K562 (cell line): ENCODE measurements around the gene HARS1. TPM values are rescaled to one million over a fixed set of nuclear protein-coding genes. Genes with fewer than 3 reads are reported as not detected.
A peak's percentile ranks its signal among the peaks of the same experiment; 100 is the strongest.

Source experiments
- ATAC-seq: fragments of 200-7000 bp; cut with Tn5 transposase; 3 replicates; pipeline ENCODE4 v1.9.1; 2020; ENCODE audit warnings: moderate library complexity
- BruUV-seq: library from RNA; stranded (reverse); fragments of 400-500 nt; replicated peaks from 2 replicates; lab custom pipeline; 2021; lab: Mats Ljungman, UMichigan
- CTCF ChIA-PET: fragments of 300-600 bp; formaldehyde crosslinking; extraction: SDS; loops from one replicate; lab custom pipeline; 2021; ENCODE audit warnings: low intra/inter-chr PET ratio; lab: Yijun Ruan, JAX
- POLR2A ChIA-PET: fragments of 300-600, 350-650 bp; sonication (Branson Sonifier 250); formaldehyde crosslinking; extraction: SDS; loops from one replicate; lab custom pipeline; 2021; ENCODE audit warnings: antibody characterized with exemption, inconsistent platforms; lab: Yijun Ruan, JAX
- DNase-seq, 4 experiments: peaks; one replicate each; pipeline versions ENCODE4 v3.0.0 to v3.0.0-alpha.2; 2011 to 2018; ENCODE audit warnings: low spot score in 3 of 4, mixed read lengths in 3 of 4; ENCODE audit errors: extremely low read depth in 1 of 4
- FAIRE-seq: peaks from 2 replicates; lab custom pipeline; 2011; peaks lifted over from hg19 to GRCh38; lab: Jason Lieb, UNC
- H2AFZ ChIP-seq: 2 replicates; pipeline ENCODE4 v1.6.0; 2011; ENCODE audit warnings: low read depth, low read length, control low read depth, inconsistent platforms
- H3K27ac ChIP-seq: fragments of 200-600 bp; 3 replicates; pipeline ENCODE4 v1.8.0; 2011; ENCODE audit warnings: low read depth, mild to moderate bottlenecking, control low read depth, inconsistent platforms, low read length, moderate library complexity, mixed read lengths; ENCODE audit errors: extremely low read depth
- H3K27me3 ChIP-seq, 2 experiments: fragments of 300-600 bp in 1 of 2; 2 replicates in 1 of 2; 3 replicates in 1 of 2; pipeline versions ENCODE4 v1.6.0 to v1.8.0; 2011; ENCODE audit warnings: inconsistent platforms in 2 of 2, low read length in 2 of 2, mild to moderate bottlenecking in 1 of 2, mixed read lengths in 1 of 2, moderate library complexity in 1 of 2; ENCODE audit not compliant: control insufficient read depth in 2 of 2, insufficient read depth in 2 of 2
- H3K36me3 ChIP-seq: fragments of 300-600 bp; 3 replicates; pipeline ENCODE4 v1.8.0; 2011; ENCODE audit warnings: mild to moderate bottlenecking, low read length, inconsistent platforms; ENCODE audit not compliant: control insufficient read depth, insufficient read depth
- H3K4me1 ChIP-seq, 2 experiments: fragments of 200-600 bp in 1 of 2; replicated peaks in 1 of 2; 2 replicates in 1 of 2; 3 replicates in 1 of 2; pipeline versions ENCODE4 v1.5.1 to v1.8.0; 2011; ENCODE audit warnings: inconsistent platforms in 2 of 2, low read length in 2 of 2, mild to moderate bottlenecking in 1 of 2, mixed read lengths in 1 of 2, moderate library complexity in 1 of 2; ENCODE audit not compliant: control insufficient read depth in 2 of 2, insufficient read depth in 2 of 2
- H3K4me2 ChIP-seq: 2 replicates; pipeline ENCODE4 v1.6.1; 2011; ENCODE audit warnings: low read length, control low read depth, inconsistent platforms, mixed read lengths; ENCODE audit not compliant: insufficient read depth
- H3K4me3 ChIP-seq: fragments of 200-600 bp; sonication (generic), shearing (Covaris generic); 2 replicates; pipeline ENCODE4 v1.5.1; 2016; ENCODE audit warnings: control low read depth, inconsistent platforms
- H3K79me2 ChIP-seq: fragments of 200-600 bp; 3 replicates; pipeline ENCODE4 v1.8.0; 2011; ENCODE audit warnings: low read length, inconsistent platforms; ENCODE audit not compliant: control insufficient read depth, insufficient read depth
- H3K9ac ChIP-seq, 2 experiments: 2 replicates each; pipeline versions ENCODE4 v1.6.0 to v1.6.1; 2011; ENCODE audit warnings: low read depth in 2 of 2, low read length in 2 of 2, control low read depth in 1 of 2, inconsistent platforms in 1 of 2, mild to moderate bottlenecking in 1 of 2, mixed read lengths in 1 of 2; ENCODE audit not compliant: insufficient read depth in 1 of 2
- H3K9me1 ChIP-seq: one replicate; pipeline ENCODE4 v1.6.0; 2011; ENCODE audit warnings: inconsistent platforms, mild to moderate bottlenecking, low read length, moderate library complexity; ENCODE audit not compliant: control insufficient read depth, insufficient read depth
- H3K9me3 ChIP-seq: replicated peaks from 2 replicates; pipeline ENCODE4 v1.5.1; 2011; ENCODE audit warnings: low read depth, low read length, inconsistent platforms; ENCODE audit not compliant: control insufficient read depth, insufficient read depth
- H4K20me1 ChIP-seq: replicated peaks from 2 replicates; pipeline ENCODE4 v1.6.1; 2011; ENCODE audit warnings: low read length, inconsistent platforms, mixed read lengths; ENCODE audit not compliant: control insufficient read depth, insufficient read depth
- EWSR1 ChIP-seq: fragments of 450-650 bp; IDR thresholded peaks from 2 replicates; pipeline ENCODE4 v1.6.1; 2018; ENCODE audit warnings: borderline replicate concordance, mild to moderate bottlenecking, low read depth, moderate library complexity; ENCODE audit not compliant: partially characterized antibody
- IRF9 ChIP-seq: fragments of 450-650 bp; IDR thresholded peaks from 2 replicates; pipeline ENCODE4 v1.6.1; 2016; ENCODE audit warnings: missing biosample characterization, missing genetic modification characterization
- NFIX ChIP-seq: fragments of 250-450 bp; sonication (Bioruptor Pico); IDR thresholded peaks from 2 replicates; pipeline ENCODE4 v1.4.0; 2020; ENCODE audit warnings: low read depth, mild to moderate bottlenecking, moderate library complexity
- POLR2A ChIP-seq: fragments of 450-650 bp; conservative IDR thresholded peaks from 2 replicates; pipeline ENCODE4 v1.6.1; 2016
- POLR2AphosphoS2 ChIP-seq: IDR thresholded peaks from 2 replicates; pipeline ENCODE4 v1.6.1; 2012; ENCODE audit warnings: low read length, improper control_type of control experiment
- POLR2AphosphoS5 ChIP-seq: IDR thresholded peaks from 2 replicates; pipeline ENCODE4 v1.6.1; 2011; ENCODE audit warnings: mild to moderate bottlenecking, low read depth, low read length, moderate library complexity; ENCODE audit not compliant: control insufficient read depth, insufficient read depth
- POLR2G ChIP-seq: fragments of 200-400 bp; formaldehyde crosslinking; IDR thresholded peaks from 2 replicates; pipeline ENCODE4 v1.6.1; 2017; ENCODE audit warnings: low read depth, mild to moderate bottlenecking, antibody characterized with exemption, low read length, moderate library complexity
- RBFOX2 ChIP-seq: fragments of 200-400 bp; formaldehyde crosslinking; IDR thresholded peaks from 2 replicates; pipeline ENCODE4 v1.6.1; 2017; ENCODE audit warnings: low read depth, mild to moderate bottlenecking, low read length, moderate library complexity
- RBM22 ChIP-seq: fragments of 200-400 bp; formaldehyde crosslinking; IDR thresholded peaks from 2 replicates; pipeline ENCODE4 v1.6.1; 2018; ENCODE audit warnings: low read length, low read depth; ENCODE audit not compliant: poor library complexity, severe bottlenecking
- RNF2 ChIP-seq: sonication (generic); IDR thresholded peaks from 2 replicates; pipeline ENCODE4 v1.6.1; 2016
- SUPT5H ChIP-seq: fragments of 450-650 bp; IDR thresholded peaks from 2 replicates; pipeline ENCODE4 v1.6.1; 2016
- TFAP4 ChIP-seq: sonication (generic); formaldehyde crosslinking; IDR thresholded peaks from 2 replicates; pipeline ENCODE4 v1.8.0; 2022; ENCODE audit warnings: missing genetic modification reagents, mild to moderate bottlenecking, moderate library complexity, borderline replicate concordance
- ZC3H4 ChIP-seq: sonication (generic); formaldehyde crosslinking; IDR thresholded peaks from 2 replicates; pipeline ENCODE4 v1.9.0; 2021; ENCODE audit warnings: missing genetic modification reagents, borderline replicate concordance
- WGBS: fragments of 100-300 bp; shearing (Covaris generic); methylation state at CpG from one replicate; pipeline ENCODE4 v1.1.6; 2016; ENCODE audit warnings: low coverage, mixed read lengths; ENCODE audit not compliant: insufficient coverage; ENCODE audit errors: missing lambda C conversion rate; 5-methylcytosine and 5-hydroxymethylcytosine counted together
- in situ Hi-C: fragments of 300-500 bp; cut with MboI; formaldehyde crosslinking; loops from 4 replicates; pipeline ENCODE4 v1.15.0; 2018; ENCODE audit warnings: inconsistent platforms, mixed read lengths
- intact Hi-C: fragments of 100-400 bp; cut with micrococcal nuclease; formaldehyde crosslinking; loops from 2 replicates; pipeline ENCODE4 v1.14.2; 2022
- polyA plus RNA-seq, 8 experiments: library from polyadenylated mRNA; depleted of rRNA in 4 of 8; stranded (reverse) in 5 of 8; unstranded in 3 of 8; fragments of >200 nt; fragmentation: Nextera tagmentation in 2 of 8; fragmentation: Illumina TruSeq in 1 of 8; extraction: Ambion mirVana in 2 of 8; extraction: Trizol in 1 of 8; gene quantifications; 2 replicates each; pipeline versions ENCODE4 v1.2.1 to v1.2.3, GENCODE V29; 2011 to 2014; ENCODE audit warnings: inconsistent platforms in 1 of 8, missing spikeins in 1 of 8
- total RNA-seq, 7 experiments: library from RNA; depleted of rRNA in 6 of 7; stranded (reverse); fragments of >200 nt in 6 of 7; fragmentation: Illumina TruSeq in 2 of 7; extraction: Trizol in 2 of 7; gene quantifications; 2 replicates each; pipeline versions ENCODE4 v1.2.1 to v1.2.3, GENCODE V29; 2011 to 2021; ENCODE audit warnings: low replicate concordance in 1 of 7
- TF ChIP-seq, protein P1 (sequence below), 2 experiments: IDR thresholded peaks in 1 of 2; conservative IDR thresholded peaks in 1 of 2; 2 replicates each; pipeline ENCODE4 v1.6.1; 2016; ENCODE audit warnings: low read depth in 2 of 2, mild to moderate bottlenecking in 1 of 2, missing compliant biosample characterization in 1 of 2, missing genetic modification characterization in 1 of 2, moderate library complexity in 1 of 2

HARS1 gene
- total and polyA plus RNA-seq, 9 of the 15 experiments (the other 6 are each of a cell fraction or from before 2014, with no cell fraction given), result 13.5 to 88.5 (median 75.2) TPM

DNA sequence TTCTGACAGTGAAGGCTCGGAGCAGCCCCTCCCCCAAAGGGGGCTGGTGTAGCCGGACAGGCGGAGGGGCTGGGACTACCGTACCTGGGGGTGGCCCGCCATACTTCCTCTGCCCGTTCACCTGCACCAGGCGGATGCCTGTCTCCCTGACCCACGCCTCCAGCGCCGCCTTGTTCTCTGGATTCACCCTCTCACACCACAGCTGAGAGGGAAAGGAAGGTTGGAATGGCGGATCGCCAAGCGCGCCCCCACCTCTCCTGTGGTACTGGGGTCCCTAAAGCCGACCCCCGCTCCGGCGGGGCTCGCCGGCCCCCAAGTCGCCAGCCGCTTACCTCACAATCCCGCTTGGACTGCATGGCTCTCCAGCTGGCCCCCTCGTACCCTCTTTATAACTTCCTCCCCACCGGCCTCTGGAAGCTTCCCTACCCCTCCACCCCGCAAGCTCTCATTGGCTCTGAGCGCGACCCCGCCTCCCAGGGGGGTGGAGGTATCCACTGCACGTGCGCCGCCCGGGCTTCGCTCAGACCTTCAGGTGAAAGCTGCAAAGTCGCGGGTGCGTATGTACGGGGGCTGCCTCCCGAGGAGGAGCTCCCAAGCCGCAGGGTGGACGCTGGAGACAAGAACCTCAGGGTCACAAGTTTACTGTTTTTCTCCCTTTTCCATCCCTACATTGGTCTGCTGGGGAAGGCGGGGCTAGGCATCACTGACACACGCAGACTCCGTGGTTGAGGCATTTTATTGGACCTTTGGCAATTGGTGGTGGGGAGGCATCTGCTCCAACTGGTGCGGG, 17.8 kb downstream of the HARS1 start, which contains the start of gene DND1:
Gene DND1 (minus strand): TSS at position 390 of the 790 bp plus-strand sequence. CDS start 34 bp downstream, at position 356.
- ATAC-seq (peak; percentile 34), DNase-seq (peak in 3 of 4 experiments; percentile 35 to 62 (median 60)), FAIRE-seq (peak; percentile 6)
- CTCF ChIA-PET, result no interaction called here
- POLR2A ChIA-PET, result interaction anchor here (0.7 to 3.6 kb wide), 5 partner anchors 8 to 107 kb away, joined by 3 to 12 read pairs (median 3); partner anchors contain the start of genes HARS1 and HARS2
- no TSS peak for BruUV-seq
- Histone ChIP-seq H3K4me2 (no peak within 1 kb of the TSS), H3K27ac (no peak within 1 kb of the TSS), H4K20me1 (no peaks in the 10 kb centered on the region), H3K9ac (no peak within 1 kb of the TSS), H2AFZ (no peak within 1 kb of the TSS), H3K79me2 (no peaks in the 10 kb centered on the region; the same call in 2 of the 3 replicates), H3K4me3 (no peak within 1 kb of the TSS), H3K4me1 (peaks cover 0 to 16% of the 10 kb centered on the region in 2 experiments; a peak in 3 of 5 replicates), H3K9me1 (no peaks in the 10 kb centered on the region), H3K27me3 (no peaks in the 10 kb centered on the region), H3K36me3 (peaks cover 91% of the 10 kb centered on the region), H3K9me3 (no peaks in the 10 kb centered on the region)
- WGBS, result 89% methylated on average over 40 of the region's 45 CpGs
- intact Hi-C loops, result no loop called here
- in situ Hi-C loops, result no loop called here
- TF ChIP-seq RBFOX2, result peak; percentile 61
- 0 out of 2 replicates have a peak, but pooled peaks have one; percentile 22 for TF ChIP-seq TFAP4 (CRISPR knock-in tag)
- TF ChIP-seq RBM22, result peak; percentile 78
- TF ChIP-seq EWSR1, result no peak
- TF ChIP-seq SUPT5H, result peak; percentile 71; the same call in 1 of the 2 replicates
- TF ChIP-seq POLR2G, result peak; percentile 74
- TF ChIP-seq ZC3H4 (CRISPR knock-in tag), result no peak
- peak; percentile 13; the same call in 1 of the 2 replicates for TF ChIP-seq POLR2AphosphoS5
- no peak for TF ChIP-seq IRF9 (tag)
- TF ChIP-seq RNF2, result no peak
- TF ChIP-seq POLR2A, result peak; percentile 64
- TF ChIP-seq POLR2AphosphoS2, result 0 out of 2 replicates have a peak, but pooled peaks have one; percentile 23
- TF ChIP-seq, protein P1, sequence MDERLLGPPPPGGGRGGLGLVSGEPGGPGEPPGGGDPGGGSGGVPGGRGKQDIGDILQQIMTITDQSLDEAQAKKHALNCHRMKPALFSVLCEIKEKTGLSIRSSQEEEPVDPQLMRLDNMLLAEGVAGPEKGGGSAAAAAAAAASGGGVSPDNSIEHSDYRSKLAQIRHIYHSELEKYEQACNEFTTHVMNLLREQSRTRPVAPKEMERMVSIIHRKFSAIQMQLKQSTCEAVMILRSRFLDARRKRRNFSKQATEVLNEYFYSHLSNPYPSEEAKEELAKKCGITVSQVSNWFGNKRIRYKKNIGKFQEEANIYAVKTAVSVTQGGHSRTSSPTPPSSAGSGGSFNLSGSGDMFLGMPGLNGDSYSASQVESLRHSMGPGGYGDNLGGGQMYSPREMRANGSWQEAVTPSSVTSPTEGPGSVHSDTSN (CRISPR knock-in tag; IDR thresholded peaks at IDR 0.05; ENCODE audit: low read depth), result no peak
- TF ChIP-seq, protein P1 (tag; conservative IDR thresholded peaks at IDR 0.05; ENCODE audit: low read depth), result no peak
- no peak for TF ChIP-seq NFIX (CRISPR knock-in tag)
